ENCODE results near the gene ARHGEF39.
A peak's percentile ranks its signal among the peaks of the same experiment; 100 is the strongest.

ARHGEF39 gene, protein sequence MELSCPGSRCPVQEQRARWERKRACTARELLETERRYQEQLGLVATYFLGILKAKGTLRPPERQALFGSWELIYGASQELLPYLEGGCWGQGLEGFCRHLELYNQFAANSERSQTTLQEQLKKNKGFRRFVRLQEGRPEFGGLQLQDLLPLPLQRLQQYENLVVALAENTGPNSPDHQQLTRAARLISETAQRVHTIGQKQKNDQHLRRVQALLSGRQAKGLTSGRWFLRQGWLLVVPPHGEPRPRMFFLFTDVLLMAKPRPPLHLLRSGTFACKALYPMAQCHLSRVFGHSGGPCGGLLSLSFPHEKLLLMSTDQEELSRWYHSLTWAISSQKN

DNA sequence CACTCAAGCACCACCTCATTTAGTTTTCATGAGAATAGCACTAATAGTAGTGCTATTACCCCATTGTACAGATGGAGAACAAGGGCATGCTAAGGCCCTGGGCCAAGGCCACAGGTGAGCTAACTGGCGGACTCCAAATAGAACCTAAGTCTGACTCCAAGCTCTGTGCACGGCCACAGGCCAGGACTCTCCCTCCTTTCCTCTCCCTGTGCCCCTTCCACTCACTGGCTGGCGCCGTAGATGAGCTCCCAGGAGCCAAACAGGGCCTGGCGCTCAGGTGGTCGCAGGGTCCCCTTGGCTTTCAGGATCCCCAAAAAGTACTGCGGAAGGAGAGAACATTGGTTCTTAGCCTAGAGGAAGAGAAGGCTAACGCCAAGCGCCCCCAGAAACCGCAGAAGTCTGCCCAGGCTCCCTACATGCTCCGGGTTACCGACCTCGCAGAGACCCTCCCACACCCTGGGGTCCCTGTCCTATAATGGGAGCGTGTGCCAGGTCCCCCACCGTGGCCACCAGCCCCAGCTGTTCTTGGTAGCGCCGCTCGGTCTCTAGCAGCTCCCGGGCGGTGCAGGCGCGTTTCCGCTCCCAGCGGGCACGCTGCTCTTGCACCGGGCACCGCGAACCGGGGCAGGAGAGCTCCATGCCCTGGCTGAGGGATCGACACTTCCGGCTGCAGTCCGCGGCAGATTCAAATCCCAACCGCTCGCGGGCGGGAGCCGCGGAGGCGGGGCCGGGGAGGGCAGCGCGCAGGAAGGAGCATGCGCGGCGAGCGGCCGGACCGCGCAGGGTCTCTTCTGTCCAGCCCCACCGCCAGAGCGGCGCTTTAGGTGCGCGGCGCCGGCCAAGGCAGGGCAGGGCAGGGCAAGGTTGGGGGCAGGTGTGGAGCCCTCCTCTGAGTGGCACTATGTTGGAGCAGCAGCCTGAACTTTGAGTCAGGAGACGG lies at the start of gene ARHGEF39:
Gene ARHGEF39 (minus strand): TSS at position 665 of the 940 bp plus-strand sequence. CDS start 26 bp downstream, at position 639.
- peak in 3 of 4 experiments; percentile 42 to 73 (median 56) for DNase-seq (ENCODE audit: low read depth in 4 of 4, low spot score in 1 of 4)

DNA sequence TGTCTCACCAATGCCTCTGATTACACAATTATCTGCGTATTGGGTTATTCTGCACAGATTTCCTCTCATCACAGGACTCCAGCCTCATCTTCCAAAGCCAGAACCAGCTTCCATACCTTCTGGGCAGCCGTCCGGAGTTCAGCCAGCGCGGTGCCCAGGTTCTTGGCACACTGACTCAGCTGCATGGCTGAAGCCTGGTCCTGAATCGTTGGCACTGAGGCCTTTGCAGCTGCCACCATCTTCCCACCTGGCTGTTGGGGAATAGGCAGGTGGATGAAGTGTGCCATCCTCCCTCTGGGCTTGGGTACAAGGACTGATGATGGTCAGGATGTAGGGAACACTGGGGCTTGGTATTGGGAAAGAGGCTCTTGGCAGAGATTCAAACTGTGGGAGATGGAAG lies 49.1 kb upstream of the ARHGEF39 start:
- no peak for DNase-seq (ENCODE audit: low read depth in 4 of 4, low spot score in 1 of 4)

DNA sequence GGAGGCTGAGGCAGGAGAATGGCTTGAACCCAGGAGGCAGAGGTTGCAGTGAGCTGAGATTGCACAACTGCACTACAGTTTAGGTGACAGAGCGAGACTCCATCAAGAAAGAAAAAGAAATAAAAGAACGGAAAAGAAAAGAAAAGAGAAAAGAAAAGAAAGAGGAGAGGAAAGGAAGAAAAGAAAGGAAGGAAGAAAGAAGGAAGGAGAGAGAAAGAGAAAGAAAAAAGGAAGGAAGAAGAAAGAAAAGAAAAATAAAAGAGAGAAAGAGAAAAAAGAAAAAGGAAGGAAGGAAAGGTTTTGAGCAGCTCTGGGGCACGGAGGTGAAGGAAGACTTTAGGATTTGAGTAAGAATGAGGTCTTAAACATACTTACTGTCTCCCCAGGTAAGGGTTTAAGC lies 48.6 kb upstream of the ARHGEF39 start:
- no peak for DNase-seq (ENCODE audit: low read depth in 4 of 4, low spot score in 1 of 4)

DNA sequence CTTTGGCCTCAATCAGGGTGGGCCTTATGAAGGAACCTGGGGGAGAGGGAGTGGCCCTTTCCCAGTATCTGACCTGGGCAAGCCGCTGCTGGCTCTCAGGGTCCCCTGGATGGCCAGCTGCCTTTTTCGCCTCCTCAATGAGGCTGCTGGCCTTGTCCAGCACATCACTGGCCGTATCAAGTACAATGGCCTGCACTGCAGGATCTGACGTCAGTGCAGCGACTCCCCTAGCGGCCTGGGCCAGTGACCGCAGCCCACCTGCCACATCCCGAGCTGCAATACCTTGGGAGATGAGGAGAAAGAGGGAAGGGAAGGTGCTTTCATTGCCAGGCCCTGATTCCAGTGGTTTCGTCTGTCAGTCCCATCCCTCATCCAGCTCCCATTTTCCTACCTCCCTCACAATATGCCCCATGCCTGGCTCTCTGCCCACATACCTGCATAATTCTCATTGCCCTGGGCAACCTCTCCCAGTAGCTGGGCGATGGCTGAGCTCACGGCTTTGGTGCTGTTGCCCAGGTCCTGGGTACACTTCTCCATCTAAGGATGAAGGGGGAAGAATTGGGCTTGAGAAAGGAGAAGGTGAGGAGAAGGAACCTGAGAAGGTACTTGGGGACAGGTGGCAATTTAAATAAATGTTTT lies 47.9 kb upstream of the ARHGEF39 start:
- DNase-seq (ENCODE audit: low read depth in 4 of 4, low spot score in 1 of 4) = no peak

DNA sequence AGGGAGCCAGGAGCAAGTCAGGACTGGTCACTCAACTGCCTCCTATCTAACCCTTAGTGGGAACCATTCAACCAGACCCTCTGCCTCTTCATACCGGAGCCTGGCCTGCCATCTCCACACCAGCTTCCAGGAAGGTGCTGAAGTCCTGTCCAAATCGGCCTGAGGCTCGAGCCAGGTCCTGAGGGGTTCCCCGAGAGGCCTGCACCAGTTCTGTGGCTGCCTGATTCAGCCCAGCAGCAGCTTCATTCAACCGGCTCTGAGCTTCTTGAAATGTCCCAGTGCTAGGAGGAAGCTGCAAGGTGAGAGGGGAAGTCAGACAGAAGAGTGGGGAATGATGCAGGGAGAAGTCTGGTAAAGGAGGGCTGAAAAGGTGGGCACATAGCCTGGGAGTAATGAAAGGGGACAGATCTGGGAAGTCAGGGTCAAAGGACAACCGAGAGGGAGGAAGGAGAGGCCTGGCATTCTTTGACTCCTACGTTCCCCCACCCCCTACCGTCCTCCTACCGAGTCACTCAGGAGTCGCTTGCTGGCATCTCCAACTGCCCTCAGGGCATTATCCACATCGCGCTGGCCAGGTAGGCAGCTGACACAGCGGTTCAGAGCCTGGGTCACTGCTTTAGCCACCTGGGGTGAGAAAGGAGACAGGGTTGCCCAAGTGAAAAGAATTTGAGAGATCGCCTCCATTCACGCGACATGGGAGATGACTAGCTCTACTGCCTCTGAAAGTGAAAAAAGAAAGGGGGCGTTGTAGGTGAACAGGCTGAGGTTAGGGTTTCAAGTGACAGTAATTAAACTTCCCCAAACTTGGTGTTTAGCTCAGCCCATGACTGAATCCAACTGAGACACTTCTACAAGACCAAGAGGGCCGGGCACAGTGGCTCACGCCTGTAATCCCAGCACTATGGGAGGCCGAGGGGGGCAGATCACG lies 46.8 kb upstream of the ARHGEF39 start:
- no peak for DNase-seq (ENCODE audit: low read depth in 4 of 4, low spot score in 1 of 4)

DNA sequence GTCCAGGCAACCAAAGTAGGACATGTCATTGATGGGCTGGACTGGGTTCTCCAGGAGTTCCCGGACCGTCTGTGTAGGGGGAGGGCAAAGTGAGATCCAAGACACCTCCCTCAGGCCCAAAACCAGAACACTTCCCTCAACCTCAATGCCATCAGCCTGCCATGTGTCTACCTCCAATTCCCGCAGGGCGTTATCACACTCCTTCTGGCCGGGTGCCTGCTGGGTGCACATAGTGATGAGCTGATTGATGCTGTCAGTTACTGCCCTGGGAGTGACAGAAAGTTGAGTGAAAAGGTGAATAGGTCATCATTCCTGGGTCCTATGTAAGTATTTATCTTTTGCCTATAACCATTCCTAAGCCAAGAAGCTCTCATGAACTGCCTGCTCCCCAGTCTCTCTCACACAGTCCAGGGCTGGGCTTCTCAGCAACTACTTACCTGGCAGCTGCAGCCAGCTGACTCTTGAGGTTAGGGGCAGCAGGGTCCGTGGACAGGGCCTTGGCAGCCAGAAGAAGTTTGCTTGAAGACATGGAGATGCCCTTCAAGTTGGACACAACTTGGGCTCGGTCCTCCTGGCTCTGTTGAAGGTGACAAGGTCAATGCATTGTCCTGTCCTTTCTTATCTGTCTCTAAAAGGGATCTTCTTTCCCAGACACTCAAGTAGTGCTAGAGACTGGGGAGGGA lies 46.0 kb upstream of the ARHGEF39 start:
- DNase-seq (ENCODE audit: low read depth in 4 of 4, low spot score in 1 of 4) = no peak

DNA sequence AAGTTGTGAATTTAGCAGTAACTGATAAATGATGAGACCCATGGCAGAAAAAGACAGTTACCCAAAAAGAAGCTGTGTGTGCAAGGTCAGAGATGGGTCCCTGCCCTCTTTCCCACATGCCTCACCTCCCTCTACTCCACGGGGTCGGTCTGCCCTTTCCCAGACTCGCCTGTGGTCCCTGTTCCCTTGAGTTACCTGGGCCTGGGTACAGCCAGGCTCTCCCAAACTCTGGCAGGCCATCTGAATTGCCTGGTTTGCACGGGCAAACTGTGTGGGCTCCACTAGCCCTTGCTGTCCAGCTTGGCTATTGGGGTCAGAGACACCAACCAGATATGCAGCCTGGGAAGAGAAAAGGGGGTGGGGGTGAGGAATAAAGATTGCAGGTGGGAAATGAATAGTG lies 43.2 kb upstream of the ARHGEF39 start:
- no peak for DNase-seq (ENCODE audit: low read depth in 4 of 4, low spot score in 1 of 4)

DNA sequence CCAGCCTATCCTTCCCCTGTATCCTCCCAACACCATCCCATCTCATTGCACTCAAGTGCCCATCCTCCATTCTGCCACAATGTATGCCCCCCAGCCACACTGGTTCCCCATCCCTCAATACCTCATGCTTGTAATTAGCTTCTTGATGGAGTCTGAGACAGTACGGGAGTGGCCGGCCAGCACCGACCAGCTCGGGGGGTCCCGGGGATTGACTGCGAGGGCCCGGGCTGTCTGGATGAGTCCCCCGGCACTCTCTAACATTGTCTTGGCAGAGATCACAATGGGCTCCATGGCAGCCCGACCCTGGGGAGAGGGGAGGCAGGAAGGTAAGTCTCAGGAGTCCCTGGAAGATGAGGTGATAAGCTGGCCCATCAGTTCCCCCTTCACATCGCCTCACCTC lies 42.0 kb upstream of the ARHGEF39 start:
- no peak for DNase-seq (ENCODE audit: low read depth in 4 of 4, low spot score in 1 of 4)

DNA sequence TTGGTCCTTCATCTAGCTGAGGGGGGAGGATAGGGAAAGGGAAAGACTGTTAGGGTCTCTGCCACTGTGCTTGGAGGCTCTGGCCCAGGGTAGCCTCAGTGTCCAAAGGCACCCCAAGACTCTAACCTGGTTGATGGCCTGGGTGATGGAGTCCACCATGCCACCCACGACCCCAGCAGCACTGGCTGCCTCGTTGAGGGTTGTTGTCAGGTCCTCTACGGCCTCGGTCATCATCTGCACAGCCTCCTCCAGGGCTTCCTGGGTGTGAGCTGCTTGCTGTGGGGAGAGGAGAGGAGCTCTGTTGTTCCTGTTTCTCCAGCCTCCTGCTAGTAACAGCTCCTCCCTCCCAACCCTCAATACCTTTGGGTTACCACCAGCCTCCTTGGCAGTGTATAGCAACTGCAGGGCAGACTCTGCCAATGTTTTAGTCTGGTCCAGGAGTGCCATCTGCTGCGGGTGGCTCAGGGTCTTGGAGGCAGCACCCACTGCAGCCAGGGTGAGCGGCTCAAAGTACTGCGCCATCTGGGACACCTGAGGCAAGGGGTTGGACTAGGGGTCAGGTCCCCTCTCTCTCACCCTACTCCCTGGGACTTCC lies 40.9 kb upstream of the ARHGEF39 start:
- DNase-seq (ENCODE audit: low read depth in 4 of 4, low spot score in 1 of 4) = no peak

DNA sequence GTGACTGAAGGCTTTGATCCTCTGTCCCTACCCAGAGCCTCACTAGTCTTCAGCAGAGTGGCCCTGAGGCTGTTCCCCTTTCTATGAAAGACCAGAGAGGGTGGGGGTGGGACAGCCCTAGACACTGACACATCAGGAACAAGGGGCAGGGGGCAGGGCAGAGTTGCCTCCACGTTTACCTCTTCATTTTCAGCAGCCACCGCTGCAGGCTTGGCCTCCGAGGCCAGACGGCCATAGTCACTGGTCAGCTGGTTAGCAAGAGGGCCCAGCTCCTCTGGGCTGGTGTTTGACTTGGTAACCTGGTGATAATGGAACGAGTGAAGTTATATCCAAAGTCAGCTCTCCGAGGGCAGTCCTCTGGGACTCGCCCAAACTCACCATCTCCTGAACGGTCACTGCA lies 40.4 kb upstream of the ARHGEF39 start:
- DNase-seq (ENCODE audit: low read depth in 4 of 4, low spot score in 1 of 4) = no peak

DNA sequence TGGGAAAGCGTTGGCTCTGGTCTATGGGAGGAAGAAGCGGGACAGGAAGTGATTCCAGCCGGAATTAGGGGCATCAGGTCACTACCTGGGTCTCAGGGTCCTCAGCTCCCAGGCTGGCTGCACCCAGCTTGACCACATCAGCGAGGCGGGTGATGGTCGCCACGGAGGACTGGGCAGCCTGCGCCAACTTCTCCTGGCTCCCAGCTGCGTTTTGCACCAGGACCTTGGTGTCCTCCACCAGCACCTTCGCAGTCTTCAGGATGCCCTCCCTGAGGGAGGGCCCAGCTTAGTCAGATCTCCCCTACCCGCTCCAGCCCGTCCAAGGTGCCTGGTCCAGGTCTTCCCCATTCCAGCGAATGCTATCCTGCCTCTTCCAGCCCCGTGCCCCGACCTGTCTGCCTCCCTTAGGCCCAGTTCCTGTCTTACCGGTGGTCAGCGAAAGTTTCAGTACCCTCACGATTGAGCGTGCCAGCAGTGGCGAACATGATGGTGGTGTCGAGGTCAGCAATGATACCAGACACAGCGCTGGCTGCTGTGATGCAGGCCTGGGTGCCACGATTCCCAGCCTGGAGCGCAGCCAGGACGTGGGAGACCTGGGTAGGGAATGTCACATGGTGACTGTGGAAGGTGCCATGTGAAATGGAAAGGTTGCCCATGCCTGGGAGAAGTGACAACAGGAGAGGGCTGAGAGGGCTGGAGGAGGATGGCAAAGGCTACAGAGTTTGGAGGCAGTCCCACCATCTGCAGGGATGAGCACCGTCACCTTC lies 39.1 kb upstream of the ARHGEF39 start:
- no peak for DNase-seq (ENCODE audit: low read depth in 4 of 4, low spot score in 1 of 4)

DNA sequence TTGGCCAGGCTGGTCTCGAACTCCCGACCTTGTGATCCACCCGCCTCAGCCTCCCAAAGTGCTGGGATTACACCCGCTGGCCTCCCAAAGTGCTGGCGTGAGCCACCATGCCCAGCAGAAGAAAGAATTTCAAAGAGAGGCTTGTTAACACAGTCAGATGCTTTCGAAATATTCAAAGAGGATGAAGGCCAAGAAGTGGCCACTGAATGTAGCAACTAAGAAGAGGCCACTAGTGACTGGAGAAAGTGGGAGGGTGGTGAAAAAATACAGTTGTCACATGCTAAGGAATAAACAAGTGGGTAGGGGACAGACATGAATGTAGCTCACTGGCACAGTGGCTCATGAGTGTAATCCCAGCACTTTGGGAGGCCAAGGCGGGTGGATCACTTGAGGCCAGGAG lies 37.7 kb upstream of the ARHGEF39 start:
- no peak for DNase-seq (ENCODE audit: low read depth in 4 of 4, low spot score in 1 of 4)

DNA sequence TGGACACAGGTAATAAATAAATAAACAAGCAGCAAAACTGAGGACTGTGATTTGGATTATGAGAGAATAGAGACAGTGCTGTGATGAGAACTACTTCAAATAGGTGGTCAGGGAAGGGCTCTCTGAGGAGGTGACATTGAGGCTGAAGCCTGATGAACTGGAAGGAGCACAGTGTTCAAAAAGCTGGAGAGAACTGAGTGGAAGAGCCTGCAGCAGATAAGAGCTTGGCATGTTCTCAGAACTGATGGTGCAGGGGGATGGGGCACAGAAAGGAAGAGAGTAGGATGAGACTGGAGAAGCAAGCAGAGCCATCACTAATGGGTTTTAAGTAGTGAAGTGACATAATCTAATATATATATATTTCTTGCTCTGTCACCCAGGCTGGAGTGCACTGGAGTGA lies 35.9 kb upstream of the ARHGEF39 start:
- no peak for DNase-seq (ENCODE audit: low read depth in 4 of 4, low spot score in 1 of 4)

DNA sequence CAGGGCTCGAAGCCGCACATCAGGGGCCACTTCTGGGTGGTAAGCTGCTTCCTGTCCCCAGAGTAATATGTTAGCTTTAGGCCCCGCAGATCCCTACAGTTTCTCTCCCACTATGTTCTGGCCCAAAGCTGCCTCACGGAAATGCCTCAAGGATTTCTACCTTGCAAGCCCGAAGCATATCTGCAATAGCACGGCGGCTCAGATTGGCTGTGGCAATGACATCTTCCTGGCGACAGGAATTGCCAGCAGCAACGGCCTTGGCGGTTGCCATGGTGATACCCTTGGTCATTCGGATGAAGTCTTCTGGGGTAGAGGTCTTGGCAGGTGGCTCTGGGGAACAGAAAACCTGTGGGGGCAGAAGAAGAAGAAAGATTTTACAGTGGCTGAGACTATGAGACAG lies 35.0 kb upstream of the ARHGEF39 start:
- no peak for DNase-seq (ENCODE audit: low read depth in 4 of 4, low spot score in 1 of 4)

DNA sequence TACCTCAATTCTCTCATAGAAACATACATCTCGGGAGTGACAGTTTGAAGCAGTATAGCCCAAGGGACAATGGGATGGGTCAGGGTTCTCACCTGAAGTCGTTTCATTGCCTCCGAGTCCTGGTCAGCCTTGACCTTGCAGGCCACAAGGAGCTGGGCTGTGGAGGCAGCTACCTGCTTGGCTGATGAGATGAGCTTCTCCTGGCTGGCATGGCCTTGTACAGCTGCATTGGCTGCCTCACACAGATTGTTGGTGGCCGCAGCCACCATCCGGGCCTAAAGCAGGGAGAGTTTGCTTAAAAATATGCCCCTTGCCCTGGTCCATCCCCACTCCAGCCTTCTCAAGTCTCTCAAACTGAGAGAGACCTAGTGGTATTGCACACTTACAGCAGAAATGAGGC lies 33.2 kb upstream of the ARHGEF39 start:
- DNase-seq (ENCODE audit: low read depth in 4 of 4, low spot score in 1 of 4) = no peak

DNA sequence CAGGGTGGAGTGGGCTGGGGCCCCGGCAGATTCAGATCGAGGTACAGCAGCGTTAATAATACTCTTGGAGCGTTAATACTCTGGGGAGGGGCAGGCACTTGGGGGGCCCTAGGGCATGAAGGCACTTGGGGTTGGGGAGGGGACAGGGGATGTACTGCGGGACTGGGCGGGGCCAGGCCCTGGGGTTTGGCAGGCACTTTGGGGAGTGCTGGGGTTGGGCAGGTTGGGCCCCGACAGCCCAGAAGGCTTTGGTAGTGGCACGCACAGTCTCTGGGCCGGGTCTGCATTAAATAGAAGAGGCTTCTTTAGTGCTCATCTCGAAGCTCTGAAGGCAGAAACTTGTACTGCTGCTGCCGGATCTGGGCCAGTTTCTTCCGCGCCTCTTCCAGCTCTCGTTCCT lies 32.5 kb upstream of the ARHGEF39 start:
- DNase-seq (ENCODE audit: low read depth in 4 of 4, low spot score in 1 of 4) = no peak

DNA sequence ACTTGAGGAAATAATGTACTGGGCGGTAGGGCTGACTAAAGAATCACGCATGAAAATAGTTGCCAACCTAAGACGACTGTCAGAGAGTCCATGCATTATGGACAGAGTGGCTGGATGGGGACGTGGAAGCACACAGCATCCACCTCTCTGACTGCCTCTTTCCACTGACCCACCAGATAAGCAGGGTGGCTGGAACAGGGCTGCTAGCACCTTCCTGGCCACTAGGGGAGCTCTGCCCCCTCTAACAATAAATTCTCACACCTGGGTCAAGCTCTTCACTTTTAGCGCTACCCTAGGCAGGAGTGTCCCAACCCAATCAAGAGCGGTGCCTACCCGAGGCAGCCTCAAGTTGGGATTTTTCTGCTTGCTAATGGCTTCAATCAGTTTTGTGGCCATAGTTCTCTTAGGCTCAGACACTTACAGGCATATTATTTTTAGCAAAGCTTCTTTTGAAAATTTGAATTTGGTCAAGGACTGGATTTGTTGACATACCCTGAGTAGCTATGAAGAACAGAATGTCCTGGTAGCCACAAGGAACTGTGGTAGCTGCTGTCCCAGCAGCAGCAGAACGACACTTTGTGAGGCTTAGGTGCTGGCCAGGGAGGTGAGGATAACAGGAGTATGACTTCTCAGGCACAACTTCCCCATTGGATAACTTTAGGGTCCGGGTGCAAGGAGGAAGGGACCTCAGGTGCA lies 31.7 kb upstream of the ARHGEF39 start:
- DNase-seq (ENCODE audit: low read depth in 4 of 4, low spot score in 1 of 4) = peak in 1 of 4 experiments; percentile 33

DNA sequence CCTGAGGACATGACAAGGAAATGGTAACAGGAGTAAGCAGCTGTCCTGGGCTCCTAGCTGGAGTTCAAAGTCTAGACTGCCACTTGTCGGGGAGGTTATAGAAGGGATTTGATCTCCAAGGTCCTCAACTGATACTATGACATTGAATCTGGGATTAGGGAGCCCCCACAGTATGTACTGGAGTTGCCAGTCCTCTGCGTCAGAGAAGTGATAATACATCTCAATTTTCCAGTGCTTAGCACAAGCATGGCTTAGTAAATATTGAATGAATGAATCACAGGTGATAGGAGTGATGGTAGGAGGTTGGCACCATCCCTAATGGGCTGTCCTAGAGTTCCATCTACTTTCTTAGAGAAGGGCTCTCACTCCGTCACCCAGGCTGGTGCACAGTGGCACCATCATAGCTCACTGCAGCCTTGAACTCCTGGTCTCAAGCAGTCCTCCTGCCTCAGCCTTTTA lies 31.0 kb upstream of the ARHGEF39 start:
- DNase-seq (ENCODE audit: low read depth in 4 of 4, low spot score in 1 of 4) = no peak
